Limb (tissue), 2 donors: ENCODE data around the gene AKR7A2.
"Not testable (repeated sequence)": the region's sequence is repeated elsewhere in the genome, so short reads cannot be mapped to it uniquely, and the experiment has no call there.

Experiments
- DNase-seq, 2 donors: peaks; one replicate each; pipeline ENCODE4 v3.0.0-alpha.2; 2016; ENCODE audit errors: extremely low spot score in 2 of 2

Gene AKR7A2

DNA sequence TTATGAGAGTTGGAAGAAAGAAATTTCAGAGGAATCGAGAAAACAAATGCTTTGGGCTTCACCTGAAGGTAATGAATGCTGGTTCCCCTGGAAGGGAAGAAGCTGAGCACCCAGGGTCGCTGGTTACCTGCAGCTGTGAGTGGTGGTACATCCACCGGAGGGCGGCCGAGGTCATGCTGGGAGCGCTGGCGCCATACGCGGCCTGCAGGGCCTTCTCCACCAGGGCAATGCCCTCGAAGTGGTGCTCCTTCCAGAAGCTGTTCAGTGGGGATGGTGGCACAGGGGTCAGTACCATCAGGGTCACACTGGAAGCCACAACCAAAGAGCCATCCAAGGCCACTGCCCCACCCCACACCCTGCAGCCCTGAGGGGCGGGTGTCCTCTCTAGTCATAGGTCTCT is 43.5 kb downstream of the AKR7A2 start:
- DNase-seq, result no peak

DNA sequence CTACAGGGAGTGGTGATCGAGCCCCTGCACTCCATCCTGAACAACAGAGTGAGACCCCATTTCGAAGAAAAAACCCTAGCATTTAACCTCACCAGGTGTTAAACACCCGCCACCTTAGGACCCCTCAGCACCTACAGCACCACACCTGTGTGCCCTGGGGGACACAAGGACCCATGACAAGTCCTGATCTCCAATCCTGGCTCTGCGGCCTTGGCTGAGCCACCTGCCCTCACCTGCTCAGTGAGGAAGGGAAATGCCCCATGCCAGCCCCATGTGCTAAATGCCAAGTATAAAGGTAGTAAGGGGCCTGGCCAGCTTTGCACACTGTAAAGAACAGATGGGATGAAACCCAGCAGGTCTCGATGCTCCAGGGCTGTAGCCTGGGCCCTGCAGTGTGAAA is 49.2 kb downstream of the AKR7A2 start:
- DNase-seq, result no peak

DNA sequence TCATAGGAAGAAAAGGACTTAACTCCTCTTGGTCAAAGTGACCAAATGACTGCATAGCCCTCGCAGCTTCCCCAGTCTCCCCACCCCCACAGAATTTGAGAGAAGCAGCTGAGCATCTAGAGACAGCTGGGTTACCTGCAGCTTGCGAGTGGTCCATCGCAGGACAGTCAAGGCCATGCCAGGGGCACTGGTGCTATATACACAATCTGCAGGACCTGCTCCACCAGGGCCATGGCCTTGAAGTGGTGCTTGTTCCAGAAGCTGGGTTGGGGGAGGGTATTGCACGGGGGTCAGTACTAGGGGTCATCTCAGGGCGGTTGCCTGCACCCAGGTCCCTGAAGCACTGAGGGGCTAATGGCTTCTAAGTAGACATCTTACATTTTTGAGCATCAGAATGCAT is 49.9 kb downstream of the AKR7A2 start:
- no peak for DNase-seq

DNA sequence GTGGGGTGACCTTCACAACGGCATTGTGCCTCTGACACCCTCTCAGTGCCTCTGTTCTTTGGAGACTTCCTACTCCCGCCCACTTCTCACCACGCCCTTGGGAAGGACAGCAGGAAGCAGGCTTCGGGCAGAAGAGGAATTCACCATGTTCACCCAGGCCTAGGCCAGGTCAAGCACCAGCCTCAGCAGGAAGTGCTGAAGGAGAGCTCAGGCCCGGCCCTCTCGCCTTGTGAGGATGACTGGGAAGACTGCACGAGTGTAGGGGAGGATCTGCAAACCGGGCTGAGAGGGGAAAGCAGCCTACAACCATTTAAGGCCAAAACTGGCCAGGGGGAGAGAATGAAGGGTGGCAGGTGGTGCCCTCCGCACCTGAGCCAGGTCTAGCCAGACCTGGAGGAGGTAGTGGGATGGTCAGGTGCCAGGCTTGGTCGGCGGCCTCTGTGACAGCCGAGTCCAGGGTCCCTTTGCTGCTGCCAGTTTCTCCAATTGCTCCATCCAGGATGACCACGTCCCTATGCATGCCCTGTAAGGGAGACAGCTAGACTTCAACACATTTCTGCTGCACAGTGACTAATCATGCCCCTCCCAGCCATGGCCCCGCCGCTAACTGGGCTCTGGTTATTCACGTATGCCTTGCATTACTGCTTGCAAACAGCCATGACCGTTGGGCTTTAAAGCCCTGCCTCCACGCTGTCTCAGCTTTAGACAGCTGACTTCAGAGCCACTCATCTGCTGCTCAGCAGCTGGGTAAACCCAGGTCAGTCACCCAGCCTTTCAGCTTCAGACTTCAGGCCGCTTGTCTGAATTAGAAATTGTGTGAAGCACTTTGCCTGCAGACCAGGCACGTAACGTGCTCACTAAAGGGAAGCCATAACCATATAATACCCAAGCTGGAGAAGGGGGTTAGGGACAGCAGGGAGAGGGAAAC is 51.5 kb downstream of the AKR7A2 start:
- peak; percentile 28 to 36 for DNase-seq

DNA sequence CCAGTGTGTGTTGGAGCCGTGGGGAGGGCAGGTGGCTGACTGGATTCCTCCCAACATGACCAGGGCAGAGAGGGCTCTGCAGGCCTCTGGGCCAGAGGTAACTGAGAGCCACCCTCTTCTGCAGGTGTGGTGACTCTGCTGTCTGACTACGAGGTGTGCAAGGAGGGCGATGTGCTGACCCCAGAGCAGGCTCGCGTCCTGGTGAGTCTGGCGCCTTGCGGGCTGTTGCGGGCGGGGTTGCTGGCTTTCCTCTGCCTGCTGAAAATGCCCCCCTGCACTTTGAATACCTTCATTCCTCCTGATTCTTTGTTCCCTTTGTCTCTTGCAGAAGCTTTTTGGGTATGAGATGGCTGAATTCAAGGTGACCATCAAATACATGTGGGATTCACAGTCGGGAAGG is 53.6 kb downstream of the AKR7A2 start:
- DNase-seq, result no peak

DNA sequence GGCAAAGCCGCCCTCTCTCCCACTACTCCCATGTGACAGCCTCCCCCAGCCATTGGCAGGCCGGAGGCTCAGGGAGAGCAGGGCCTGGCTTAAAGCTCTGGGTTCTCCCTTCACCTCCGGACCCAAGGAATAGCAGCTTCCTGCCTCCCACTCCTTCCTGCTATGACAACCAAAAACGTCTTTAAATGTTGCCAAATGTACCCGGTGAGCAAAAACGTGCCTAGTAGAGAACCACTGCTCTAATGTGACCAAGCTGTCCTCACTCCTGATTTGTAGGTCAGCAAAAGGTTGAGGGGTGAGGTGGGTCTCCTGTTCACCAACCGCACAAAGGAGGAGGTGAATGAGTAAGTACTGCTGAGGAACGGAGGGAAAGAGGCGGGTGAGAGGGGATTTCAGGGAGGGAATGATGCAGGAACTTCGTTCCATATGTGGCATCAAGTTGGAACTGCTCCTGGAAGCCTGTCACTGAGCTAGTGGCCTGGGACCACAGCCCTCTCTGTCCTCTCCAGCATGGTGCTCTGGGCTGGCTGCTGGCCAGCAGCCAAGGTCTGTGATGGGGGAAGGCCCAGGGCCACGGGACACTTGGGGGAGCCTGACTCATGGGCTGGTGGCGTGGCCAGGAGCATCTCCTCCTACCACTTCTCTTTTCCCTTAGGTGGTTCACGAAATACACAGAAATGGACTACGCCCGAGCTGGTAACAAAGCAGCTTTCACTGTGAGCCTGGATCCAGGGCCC is 54.6 kb downstream of the AKR7A2 start:
- DNase-seq, result no peak

DNA sequence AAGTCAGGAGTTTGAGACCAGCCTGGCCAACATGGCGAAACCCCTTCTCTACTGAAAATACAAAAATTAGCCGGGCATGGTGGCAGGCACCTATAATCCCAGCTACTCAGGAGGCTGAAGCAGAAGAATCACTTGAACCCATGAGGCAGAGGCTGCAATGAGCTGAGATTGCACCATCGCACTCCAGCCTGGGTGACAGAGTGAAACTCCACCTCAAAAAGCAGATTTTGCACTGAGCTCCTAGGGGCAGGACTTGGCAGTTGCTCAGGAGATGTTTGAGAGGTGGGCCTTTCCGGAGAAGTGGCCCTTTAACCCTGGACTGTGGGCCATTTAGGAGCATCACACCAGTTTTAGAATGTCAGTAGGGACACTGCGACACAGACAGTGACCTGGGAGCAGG is 55.6 kb downstream of the AKR7A2 start:
- not testable (repeated sequence) for DNase-seq

DNA sequence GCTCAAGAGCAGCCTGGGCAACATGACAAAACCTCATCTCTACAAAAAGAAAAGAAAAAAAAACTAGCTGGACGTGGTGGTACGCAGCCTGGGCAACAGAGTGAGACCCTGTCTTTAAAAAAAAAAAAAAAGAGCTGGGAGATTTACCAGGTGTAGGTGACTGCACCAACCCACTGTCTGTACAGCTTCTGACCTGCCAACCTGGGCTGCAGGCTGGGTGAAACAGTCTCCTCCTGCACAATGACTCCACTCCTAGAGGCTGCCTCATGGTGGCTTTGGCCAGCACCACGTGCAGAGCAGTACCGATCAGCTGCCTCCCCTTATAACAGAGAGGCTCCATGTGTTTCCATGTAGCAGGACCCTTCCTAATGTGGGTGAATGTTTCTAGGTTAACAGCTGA is 56.7 kb downstream of the AKR7A2 start:
- no peak for DNase-seq

DNA sequence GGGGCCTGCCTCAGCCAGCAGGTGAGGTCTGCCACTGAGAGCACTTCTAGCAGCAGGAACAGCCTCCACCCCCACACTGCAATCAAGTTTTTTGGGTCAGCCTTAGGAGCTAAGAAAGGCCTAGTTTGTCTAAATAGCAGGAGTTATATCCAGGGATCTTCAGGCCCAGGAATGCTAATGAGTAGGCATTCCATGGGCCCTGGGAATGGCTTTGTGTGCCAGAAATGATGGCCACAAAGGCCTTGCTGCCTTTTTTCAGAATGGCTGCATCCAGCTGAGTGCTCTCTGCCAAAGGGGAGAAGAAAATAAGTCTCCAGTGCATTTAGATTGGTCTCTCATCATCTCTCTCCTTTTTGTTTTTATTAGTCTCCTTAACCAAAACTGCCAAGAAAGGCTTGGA is 57.5 kb downstream of the AKR7A2 start:
- no peak for DNase-seq
